HG03460 (cell line): ENCODE results near the gene CTSF.
"Not testable (repeated sequence)": the region's sequence is repeated elsewhere in the genome, so short reads cannot be mapped to it uniquely, and the experiment has no call there.

Source experiments
- ATAC-seq: cut with Tn5 transposase; IDR thresholded peaks from one replicate; pipeline ENCODE4 v1.9.1; 2021; ENCODE audit not compliant: unreplicated experiment

CTSF gene

GRCh38 chr11:66589996-66590675, 21.7 kb upstream of the CTSF start:
- ATAC-seq = no peak

- not testable (repeated sequence) for ATAC-seq
Measured at GRCh38 chr11:66589315-66589714, 20.9 kb upstream of the CTSF start.

GRCh38 chr11:66586136-66586535, 17.7 kb upstream of the CTSF start:
- ATAC-seq = no peak

DNA sequence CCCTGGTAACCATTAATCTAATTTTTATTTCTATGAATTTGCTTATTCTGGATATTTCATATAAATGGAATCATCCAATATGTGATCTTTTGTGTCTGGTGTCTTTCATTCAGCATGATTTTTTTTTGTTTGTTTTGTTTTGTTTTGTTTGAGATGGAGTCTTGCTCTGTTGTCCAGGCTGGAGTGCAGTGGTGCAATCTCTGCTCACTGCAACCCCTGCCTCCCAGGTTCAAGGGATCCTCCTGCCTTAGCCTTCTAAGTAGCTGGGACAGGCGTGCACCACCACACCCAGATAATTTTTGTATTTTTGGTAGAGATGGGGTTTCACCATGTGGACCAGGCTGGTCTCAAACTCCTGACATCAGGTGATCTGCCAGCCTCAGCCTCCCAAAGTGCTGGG, 17.0 kb upstream of the CTSF start:
- ATAC-seq = not testable (repeated sequence)

- not testable (repeated sequence) for ATAC-seq
Measured at GRCh38 chr11:66582565-66583147, 14.2 kb upstream of the CTSF start.

- no peak for ATAC-seq
Measured at GRCh38 chr11:66581261-66581660, 12.9 kb upstream of the CTSF start.

DNA sequence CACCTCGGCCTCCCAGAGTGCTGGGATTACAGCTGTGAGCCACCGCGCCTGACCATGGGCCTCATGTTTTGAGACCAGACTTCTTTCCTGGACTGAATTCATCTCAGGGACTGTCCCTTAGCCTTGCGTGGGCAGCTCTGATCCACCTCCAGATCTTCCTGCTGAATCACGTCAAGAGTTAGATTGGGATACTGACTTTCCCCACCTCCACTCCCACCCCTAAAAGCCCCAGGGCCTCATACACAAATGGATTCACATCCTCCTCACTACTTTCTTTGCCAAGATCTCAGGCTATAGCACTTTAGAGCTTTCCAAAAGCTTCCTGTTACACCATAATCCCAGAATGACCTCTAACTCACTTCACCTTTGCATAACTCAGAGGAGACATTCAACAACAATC, 12.4 kb upstream of the CTSF start:
- no peak for ATAC-seq

DNA sequence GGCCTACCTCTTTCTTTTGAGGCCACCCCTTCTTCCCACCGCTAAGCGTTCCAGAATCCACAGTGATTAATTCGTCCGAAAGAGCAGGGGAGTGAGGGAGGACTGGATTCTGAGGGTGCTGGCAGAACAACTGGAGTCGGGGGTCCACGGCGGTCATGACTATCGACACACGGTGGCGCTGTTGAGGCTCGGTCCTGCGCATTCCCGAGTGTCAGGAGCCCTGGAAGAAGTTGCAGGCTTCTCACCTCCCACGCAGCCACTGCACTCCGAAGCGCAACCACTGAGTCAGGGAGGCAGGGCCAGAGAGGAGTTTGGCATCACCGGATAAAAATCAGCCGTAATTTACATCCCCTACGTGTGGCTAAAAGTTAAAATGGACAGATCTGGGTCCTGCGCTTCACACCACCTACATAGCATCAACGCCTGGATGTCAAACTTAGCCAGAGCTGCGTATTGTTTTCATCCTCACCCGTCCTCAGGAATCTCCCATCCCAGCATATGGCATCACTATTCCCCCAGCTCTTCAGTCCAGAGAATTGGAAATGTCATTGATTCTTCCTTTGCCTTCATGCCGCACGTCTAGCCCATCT, 10.7 kb upstream of the CTSF start:
- ATAC-seq = no peak

GRCh38 chr11:66570850-66571180, 2.4 kb upstream of the CTSF start:
- no peak for ATAC-seq

- no peak for ATAC-seq
Measured at GRCh38 chr11:66570079-66570849, 1.9 kb upstream of the CTSF start.

DNA sequence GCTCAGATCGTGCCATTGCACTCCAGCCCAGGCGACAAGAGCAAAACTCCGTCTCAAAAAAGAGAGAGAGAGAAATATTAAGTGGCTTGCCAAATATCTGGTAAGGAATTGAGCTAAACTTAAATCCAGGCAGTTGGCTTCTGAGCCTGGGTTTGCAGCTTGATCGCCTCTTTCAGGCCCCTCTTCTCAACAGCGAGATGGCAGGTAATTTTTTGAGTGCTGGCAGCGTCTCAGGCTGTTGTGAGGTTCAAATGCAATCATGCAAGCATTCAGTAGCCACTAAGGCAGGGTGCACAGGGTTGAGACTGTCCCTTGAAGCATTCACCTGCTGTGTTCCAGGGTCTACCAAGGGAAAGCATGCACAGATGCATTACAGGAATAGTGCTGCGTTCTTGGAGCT, 670 bp upstream of the CTSF start:
- ATAC-seq = no peak

- no peak for ATAC-seq
Measured at GRCh38 chr11:66567787-66568123, 651 bp downstream of the CTSF start.

GRCh38 chr11:66566221-66566620, 2.2 kb downstream of the CTSF start:
- ATAC-seq = no peak

DNA sequence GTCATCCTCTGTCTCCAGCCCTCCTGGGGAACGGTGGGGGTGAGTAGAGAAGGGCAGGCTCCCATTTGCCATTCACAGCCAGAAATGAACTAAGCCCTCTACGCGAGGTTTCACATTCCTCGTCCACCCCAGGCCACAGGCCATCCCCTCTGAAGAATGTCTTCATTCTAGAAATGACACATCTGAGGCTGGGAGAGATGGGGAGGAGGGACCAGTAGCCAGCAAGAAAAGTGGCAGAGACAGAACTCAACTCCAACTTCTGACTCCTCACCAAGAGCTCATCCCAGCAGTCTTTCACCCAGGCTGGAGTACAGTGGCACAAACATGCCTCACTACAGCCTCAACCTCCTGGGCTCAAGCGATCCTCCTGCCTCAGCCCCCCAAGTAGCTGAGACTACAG, 3.4 kb downstream of the CTSF start:
- no peak for ATAC-seq

DNA sequence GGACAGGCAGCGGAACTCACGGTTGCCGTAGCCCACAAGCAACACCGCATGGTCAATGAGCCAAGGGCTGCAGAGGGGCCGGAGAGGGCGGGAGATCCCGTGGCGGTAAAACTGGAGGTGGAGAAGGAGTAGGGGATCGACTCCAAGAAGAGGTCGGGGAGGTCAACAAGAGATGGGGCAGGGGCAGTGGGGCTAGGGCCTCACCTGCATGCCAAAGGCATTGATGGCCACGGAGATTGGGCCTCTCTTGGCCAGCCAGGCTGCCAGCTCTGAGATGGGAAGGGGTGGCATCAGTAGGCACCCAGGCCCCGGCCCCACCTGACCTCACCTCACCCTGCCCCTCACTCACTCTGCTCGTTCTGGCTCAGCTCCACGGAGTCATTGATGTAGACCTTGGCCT, 3.9 kb downstream of the CTSF start:
- no peak for ATAC-seq

GRCh38 chr11:66563832-66564231, 4.6 kb downstream of the CTSF start:
- ATAC-seq = no peak

GRCh38 chr11:66562907-66563583, 5.4 kb downstream of the CTSF start:
- ATAC-seq = no peak

- no peak for ATAC-seq
Measured at GRCh38 chr11:66562275-66562674, 6.1 kb downstream of the CTSF start.

GRCh38 chr11:66561975-66562248, 6.5 kb downstream of the CTSF start:
- ATAC-seq = no peak

GRCh38 chr11:66561178-66561974, 7.0 kb downstream of the CTSF start:
- no peak for ATAC-seq
